Hepatocyte (in vitro differentiated cells): Measurements from ENCODE around the gene TMEM144. TPM values are rescaled to one million over a fixed set of nuclear protein-coding genes. Genes with fewer than 3 reads are reported as not detected.

Experiments
- DNase-seq: peaks from one replicate; pipeline ENCODE4 v3.0.0-alpha.2; 2016; ENCODE audit warnings: low spot score
- H2AFZ ChIP-seq: fragments of 200-600 bp; sonication (generic); 2 replicates; pipeline ENCODE4 v1.6.0; 2016; ENCODE audit warnings: antibody characterized with exemption, mild to moderate bottlenecking
- H3K27ac ChIP-seq: fragments of 200-600 bp; sonication (generic); 2 replicates; pipeline ENCODE4 v1.5.1; 2016; ENCODE audit warnings: mild to moderate bottlenecking
- H3K27me3 ChIP-seq: fragments of 200-600 bp; sonication (generic); 2 replicates; pipeline ENCODE4 v1.6.1; 2016
- H3K36me3 ChIP-seq: fragments of 200-600 bp; sonication (generic); replicated peaks from 2 replicates; pipeline ENCODE4 v1.5.1; 2016; ENCODE audit warnings: low read depth; ENCODE audit not compliant: insufficient read depth
- H3K4me1 ChIP-seq: fragments of 200-600 bp; sonication (generic); 2 replicates; pipeline ENCODE4 v1.5.1; 2016; ENCODE audit warnings: mild to moderate bottlenecking, moderate library complexity; ENCODE audit not compliant: insufficient read depth
- H3K4me2 ChIP-seq: fragments of 200-600 bp; sonication (generic); 2 replicates; pipeline ENCODE4 v1.6.0; 2016
- H3K4me3 ChIP-seq: fragments of 200-600 bp; sonication (generic); 2 replicates; pipeline ENCODE4 v1.5.1; 2016; ENCODE audit warnings: mild to moderate bottlenecking
- H3K79me2 ChIP-seq: fragments of 200-600 bp; sonication (generic); 2 replicates; pipeline ENCODE4 v1.6.0; 2017; ENCODE audit warnings: mild to moderate bottlenecking
- H3K9me2 ChIP-seq: fragments of 200-600 bp; sonication (generic); replicated peaks from 2 replicates; pipeline ENCODE4 v1.6.0; 2017; ENCODE audit warnings: mild to moderate bottlenecking; ENCODE audit not compliant: insufficient read depth
- H3K9me3 ChIP-seq: fragments of 200-600 bp; sonication (generic); 2 replicates; pipeline ENCODE4 v1.5.1; 2016; ENCODE audit warnings: low read depth, mild to moderate bottlenecking
- H4K20me1 ChIP-seq: fragments of 200-600 bp; sonication (generic); 2 replicates; pipeline ENCODE4 v1.6.0; 2016; ENCODE audit warnings: mild to moderate bottlenecking; ENCODE audit not compliant: insufficient read depth, poor library complexity, severe bottlenecking
- EZH2 ChIP-seq: fragments of 200-600 bp; sonication (generic); IDR thresholded peaks from 2 replicates; pipeline ENCODE4 v1.6.1; 2016; ENCODE audit warnings: antibody characterized with exemption, mild to moderate bottlenecking, borderline replicate concordance
- EZH2phosphoT487 ChIP-seq: fragments of 200-600 bp; sonication (generic); IDR thresholded peaks from one replicate; pipeline ENCODE4 v1.6.1; 2018; ENCODE audit warnings: antibody characterized with exemption, mild to moderate bottlenecking, low read depth, moderate library complexity; ENCODE audit not compliant: unreplicated experiment, severe bottlenecking
- WGBS: methylation state at CpG from one replicate; pipeline ENCODE4 v1.1.6; 2016; ENCODE audit warnings: low lambda C conversion rate; ENCODE audit errors: missing lambda C conversion rate; 5-methylcytosine and 5-hydroxymethylcytosine counted together
- polyA plus RNA-seq: library from polyadenylated mRNA; unstranded; fragments of >200 nt; fragmentation: Nextera tagmentation; extraction: Ambion mirVana; gene quantifications from 2 replicates; pipeline ENCODE4 v1.2.1, GENCODE V29; 2016
- total RNA-seq: library from RNA; depleted of rRNA; stranded (reverse); fragments of >200 nt; gene quantifications from 2 replicates; pipeline ENCODE4 v1.2.3, GENCODE V29; 2014
- TF ChIP-seq, protein P1 (sequence below): fragments of 200-600 bp; sonication (generic); IDR thresholded peaks from 2 replicates; pipeline ENCODE4 v1.5.1; 2016; ENCODE audit warnings: antibody characterized with exemption, mild to moderate bottlenecking; ENCODE audit not compliant: poor library complexity

Gene TMEM144
- total and polyA plus RNA-seq, 2 experiments from 2014 or later = 17.5 to 58.9 TPM

DNA sequence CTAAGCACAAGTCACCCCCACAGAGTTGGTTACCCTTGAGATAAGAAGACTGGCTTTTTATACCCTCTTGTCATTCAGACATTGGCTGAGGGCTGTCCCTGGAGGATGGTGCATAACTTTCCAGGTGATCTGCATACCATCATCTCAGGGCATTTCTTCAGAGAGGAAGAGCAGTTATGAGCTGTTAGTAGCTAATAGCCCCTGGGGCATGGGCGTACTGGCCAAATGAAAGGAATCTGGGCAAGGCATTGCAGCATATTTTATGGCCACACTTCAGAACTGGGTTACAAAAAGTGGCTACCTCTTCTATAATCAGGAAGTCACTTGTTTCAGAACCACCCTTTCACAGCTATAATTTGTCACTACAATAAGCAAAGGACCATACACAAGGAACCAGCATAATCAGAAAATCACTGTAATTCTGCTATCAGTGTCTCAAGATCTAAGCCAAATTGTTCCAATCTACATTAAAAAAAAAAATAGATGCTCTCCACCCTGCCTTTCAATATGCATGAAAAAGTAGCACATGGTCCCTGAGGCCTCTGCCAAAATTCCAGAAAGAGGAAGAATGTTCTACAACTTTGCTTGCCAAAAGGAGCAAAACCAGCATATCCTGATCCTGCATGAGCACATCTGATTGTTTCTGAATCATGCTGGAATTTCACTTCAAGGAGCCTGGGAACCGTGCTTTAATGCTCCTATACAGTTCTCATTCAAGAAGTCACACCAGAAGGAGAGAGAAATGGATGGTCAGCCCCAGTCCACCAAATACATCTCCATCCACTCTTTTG lies 92.0 kb downstream of the TMEM144 start:
- no peak overlapping the region for H3K27ac ChIP-seq
- H3K27me3 ChIP-seq = no peaks in the 10 kb centered on the region
- H3K4me2 ChIP-seq = no peak overlapping the region
- H2AFZ ChIP-seq = no peak overlapping the region
- TF ChIP-seq EZH2 = no peak
- TF ChIP-seq, protein P1, sequence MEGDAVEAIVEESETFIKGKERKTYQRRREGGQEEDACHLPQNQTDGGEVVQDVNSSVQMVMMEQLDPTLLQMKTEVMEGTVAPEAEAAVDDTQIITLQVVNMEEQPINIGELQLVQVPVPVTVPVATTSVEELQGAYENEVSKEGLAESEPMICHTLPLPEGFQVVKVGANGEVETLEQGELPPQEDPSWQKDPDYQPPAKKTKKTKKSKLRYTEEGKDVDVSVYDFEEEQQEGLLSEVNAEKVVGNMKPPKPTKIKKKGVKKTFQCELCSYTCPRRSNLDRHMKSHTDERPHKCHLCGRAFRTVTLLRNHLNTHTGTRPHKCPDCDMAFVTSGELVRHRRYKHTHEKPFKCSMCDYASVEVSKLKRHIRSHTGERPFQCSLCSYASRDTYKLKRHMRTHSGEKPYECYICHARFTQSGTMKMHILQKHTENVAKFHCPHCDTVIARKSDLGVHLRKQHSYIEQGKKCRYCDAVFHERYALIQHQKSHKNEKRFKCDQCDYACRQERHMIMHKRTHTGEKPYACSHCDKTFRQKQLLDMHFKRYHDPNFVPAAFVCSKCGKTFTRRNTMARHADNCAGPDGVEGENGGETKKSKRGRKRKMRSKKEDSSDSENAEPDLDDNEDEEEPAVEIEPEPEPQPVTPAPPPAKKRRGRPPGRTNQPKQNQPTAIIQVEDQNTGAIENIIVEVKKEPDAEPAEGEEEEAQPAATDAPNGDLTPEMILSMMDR = no peak
- TF ChIP-seq EZH2phosphoT487 = no peak
- H3K9me3 ChIP-seq = no peaks in the 10 kb centered on the region
- no peaks in the 10 kb centered on the region for H3K79me2 ChIP-seq
- H3K36me3 ChIP-seq = no peaks in the 10 kb centered on the region
- DNase-seq = no peak
- H3K4me3 ChIP-seq = no peak overlapping the region
- H3K9me2 ChIP-seq = no peaks in the 10 kb centered on the region
- WGBS = 72% methylated on average over 2 of the region's 2 CpGs
- no peaks in the 10 kb centered on the region for H4K20me1 ChIP-seq
- H3K4me1 ChIP-seq = peaks cover 7% of the 10 kb centered on the region

GRCh38 chr4:158304694-158305093 lies 94.4 kb downstream of the TMEM144 start:
- no peak for TF ChIP-seq EZH2phosphoT487
- TF ChIP-seq, protein P1 = no peak
- no peak for TF ChIP-seq EZH2
- no peaks in the 10 kb centered on the region for H3K9me3 ChIP-seq

More at GRCh38 chr4:158304694-158305093, 94.4 kb downstream of the TMEM144 start:
- no peaks in the 10 kb centered on the region for H3K36me3 ChIP-seq
- no peak overlapping the region for H2AFZ ChIP-seq
- H3K4me2 ChIP-seq = no peak overlapping the region
- H3K9me2 ChIP-seq = no peaks in the 10 kb centered on the region
- no peaks in the 10 kb centered on the region for H4K20me1 ChIP-seq
- DNase-seq = no peak
- H3K79me2 ChIP-seq = no peaks in the 10 kb centered on the region
- H3K4me1 ChIP-seq = peaks cover 4% of the 10 kb centered on the region
- H3K4me3 ChIP-seq = no peak overlapping the region
- H3K27me3 ChIP-seq = no peaks in the 10 kb centered on the region
- 74% methylated on average over 1 of the region's 1 CpG for WGBS
- no peak overlapping the region for H3K27ac ChIP-seq

Other genes with a start within 250 kb of the TMEM144 start
- 88.8 and 89.8 TPM in 2 replicates for gene GASK1B, start 37.5 kb upstream of the TMEM144 start, total RNA-seq
- 27.2 and 30.9 TPM in 2 replicates for gene GASK1B, start 37.5 kb upstream of the TMEM144 start, polyA plus RNA-seq